T1000 (cell line): ENCODE measurements around the gene OCEL1.
A peak's percentile ranks its signal among the peaks of the same experiment; 100 is the strongest.
"Not testable (repeated sequence)": the region's sequence is repeated elsewhere in the genome, so short reads cannot be mapped to it uniquely, and the experiment has no call there.

Experiments used
- DNase-seq: peaks from one replicate; lab custom pipeline; 2025; ENCODE audit warnings: mixed read lengths; lab: John Stamatoyannopoulos, UW

Gene OCEL1

GRCh38 chr19:17263712-17264640 lies 38.0 kb downstream of the OCEL1 start:
- no peak for DNase-seq

GRCh38 chr19:17264641-17264979 lies 38.6 kb downstream of the OCEL1 start, which contains the start of gene USHBP1:
TSS of gene USHBP1 (minus strand) at chr19:17264745. CDS start at chr19:17264299, 446 bp downstream.
- DNase-seq = no peak

GRCh38 chr19:17266026-17266425 lies 40.0 kb downstream of the OCEL1 start:
- DNase-seq = no peak

GRCh38 chr19:17266589-17266974 lies 40.6 kb downstream of the OCEL1 start:
- DNase-seq = no peak

GRCh38 chr19:17266975-17267788 lies 41.2 kb downstream of the OCEL1 start, which contains the start of gene BABAM1:
TSS of gene BABAM1 (plus strand) at chr19:17267443. CDS start at chr19:17268807, 1,364 bp downstream.
- peak; percentile 94 for DNase-seq

- DNase-seq = no peak
Measured at GRCh38 chr19:17268754-17269153, 42.7 kb downstream of the OCEL1 start.

- DNase-seq = not testable (repeated sequence)
Measured at GRCh38 chr19:17274892-17275291, 48.9 kb downstream of the OCEL1 start.

GRCh38 chr19:17275441-17276175 lies 49.6 kb downstream of the OCEL1 start:
- no peak for DNase-seq
